Measurements from ENCODE around the gene LILRA5.
"Not testable (repeated sequence)": the region's sequence is repeated elsewhere in the genome, so short reads cannot be mapped to it uniquely, and the experiment has no call there.

LILRA5 gene

DNA sequence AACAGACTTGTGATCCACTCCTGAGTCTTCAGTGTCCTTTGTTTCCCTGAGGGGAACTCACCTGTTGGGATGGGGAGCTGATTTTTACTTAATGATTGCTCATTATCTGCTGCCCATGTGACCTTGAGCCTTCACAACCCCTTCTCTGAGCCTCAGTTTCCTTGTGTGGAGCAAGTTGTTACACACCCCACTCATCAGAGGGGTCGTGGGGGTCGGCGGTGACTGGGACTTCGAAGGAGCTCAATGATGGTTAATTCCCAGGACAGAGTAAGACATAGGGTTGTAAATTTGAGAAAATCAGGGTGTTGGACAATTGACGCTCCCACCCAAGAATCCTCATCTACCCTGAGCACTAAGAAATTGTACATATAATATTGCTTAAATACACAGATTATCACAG, 13.5 kb downstream of the LILRA5 start:
- DNase-seq = no peak

DNA sequence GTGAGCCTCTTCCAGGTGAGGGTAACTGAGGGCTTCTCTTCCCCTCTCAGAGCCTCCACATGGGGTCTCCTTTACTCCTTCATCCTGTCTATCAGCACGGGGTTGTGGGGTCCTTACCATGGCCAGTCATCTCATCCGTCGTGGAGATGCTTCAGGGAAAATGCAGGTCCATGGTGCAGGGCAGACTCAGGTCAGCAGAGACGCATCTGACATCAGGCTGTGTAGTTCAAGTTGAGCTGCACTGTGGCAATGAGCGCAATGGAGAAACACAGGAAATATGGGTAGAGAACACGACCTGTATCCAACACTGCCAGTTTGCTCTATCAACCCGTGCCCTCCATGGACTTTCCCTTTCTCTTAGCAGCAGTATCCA, 13.9 kb downstream of the LILRA5 start:
- DNase-seq = no peak

DNA sequence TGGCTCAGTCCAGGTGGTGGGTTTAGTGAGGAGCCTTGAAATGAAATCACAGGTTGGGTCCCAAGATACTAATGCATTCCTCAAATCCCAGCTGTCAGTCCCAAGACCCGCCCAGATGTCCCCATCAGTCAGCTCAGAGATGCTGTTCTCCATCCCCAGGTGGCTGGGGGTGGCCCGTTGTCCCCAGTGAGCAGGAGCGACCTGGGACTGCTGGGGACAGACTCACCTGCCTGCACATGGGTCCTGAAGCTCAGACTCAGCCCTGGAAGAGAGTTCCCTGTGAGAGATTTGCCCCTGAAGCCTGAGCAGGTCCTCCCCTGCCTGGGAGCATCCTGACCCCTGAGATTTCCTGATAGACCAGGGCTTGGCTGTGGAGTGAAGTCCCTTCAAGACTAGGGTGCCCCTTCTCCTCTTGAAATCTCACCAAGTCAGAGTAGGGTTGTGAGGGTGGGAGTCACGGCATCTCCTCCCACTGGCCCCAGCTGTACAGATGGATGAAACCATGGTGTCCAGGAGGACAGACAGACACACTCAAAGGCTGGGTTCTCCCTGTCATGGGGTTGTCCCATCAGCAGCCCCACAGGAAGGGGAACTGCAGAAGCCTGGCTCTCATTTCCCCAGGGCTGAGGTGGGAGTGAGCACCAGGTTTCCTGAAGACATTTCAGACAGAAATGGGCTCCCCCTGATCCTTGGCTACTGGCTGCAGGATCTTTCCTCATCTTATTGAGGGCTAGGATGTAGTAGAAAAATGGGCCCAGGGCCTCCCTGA, 14.4 kb downstream of the LILRA5 start:
- no peak for DNase-seq

DNA sequence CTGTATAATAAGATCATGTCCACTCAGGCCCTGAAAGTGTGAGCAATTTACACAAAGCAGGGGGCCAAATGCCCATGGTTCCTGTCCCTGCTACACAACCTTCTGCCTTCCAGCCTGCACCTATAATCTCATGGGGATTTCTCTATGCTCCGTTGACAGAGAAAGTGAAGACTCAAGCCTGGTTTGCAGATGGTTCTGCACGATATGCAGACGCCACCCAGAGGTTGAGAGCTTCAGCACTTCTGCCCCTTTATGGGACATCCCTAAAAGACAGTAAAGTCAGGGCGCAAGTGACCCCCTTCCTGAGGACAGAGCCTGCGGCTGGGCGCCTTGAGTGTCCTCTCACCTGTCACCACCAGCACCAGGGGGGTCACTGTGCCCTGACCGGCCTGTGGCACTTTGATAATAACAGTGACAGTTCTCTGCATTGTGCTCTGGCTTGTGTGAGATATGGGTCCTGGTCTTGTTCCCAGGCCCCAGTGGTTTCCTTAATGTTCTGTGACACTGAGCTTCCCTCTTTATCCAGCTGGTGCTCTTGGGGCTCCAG, 15.1 kb downstream of the LILRA5 start:
- no peak for DNase-seq

DNA sequence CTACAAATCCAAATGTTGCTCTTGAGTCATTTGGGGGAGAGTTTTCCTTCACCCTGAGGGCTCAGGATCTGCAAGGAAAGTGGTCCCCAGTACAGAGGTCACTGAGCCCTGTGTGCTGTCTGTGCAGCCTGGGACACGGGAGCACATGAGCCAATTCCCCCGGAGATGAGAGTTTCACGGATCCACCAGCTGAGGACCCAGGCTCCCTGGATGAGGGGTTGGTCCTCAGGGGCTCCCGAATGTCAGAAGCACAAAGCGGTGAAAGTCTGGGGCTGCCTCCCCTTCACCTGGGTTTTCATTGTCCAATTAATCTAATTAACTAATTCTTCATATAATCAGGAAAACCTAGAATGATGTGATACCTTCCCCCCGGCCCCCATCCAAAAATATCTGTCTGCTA, 18.4 kb downstream of the LILRA5 start:
- DNase-seq = no peak

DNA sequence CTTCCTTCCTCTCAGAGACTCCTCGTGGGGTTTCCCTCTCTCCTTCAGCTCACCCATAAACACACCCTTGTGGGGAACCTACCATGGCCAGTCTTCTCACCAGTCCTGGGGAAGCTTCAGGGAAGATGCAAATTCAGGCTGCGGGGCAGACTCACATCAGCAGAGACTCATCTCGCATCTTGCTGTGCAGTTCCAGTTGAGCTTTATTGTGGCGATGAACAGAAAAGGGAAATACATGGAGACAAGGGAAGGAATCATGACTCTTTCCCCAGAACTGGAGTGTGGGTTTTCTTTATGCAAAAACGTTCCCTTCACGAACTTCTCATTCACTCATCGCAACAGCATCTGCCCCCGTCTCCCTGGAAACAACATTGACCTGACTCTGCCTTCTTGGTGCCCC, 23.8 kb downstream of the LILRA5 start:
- not testable (repeated sequence) for DNase-seq

DNA sequence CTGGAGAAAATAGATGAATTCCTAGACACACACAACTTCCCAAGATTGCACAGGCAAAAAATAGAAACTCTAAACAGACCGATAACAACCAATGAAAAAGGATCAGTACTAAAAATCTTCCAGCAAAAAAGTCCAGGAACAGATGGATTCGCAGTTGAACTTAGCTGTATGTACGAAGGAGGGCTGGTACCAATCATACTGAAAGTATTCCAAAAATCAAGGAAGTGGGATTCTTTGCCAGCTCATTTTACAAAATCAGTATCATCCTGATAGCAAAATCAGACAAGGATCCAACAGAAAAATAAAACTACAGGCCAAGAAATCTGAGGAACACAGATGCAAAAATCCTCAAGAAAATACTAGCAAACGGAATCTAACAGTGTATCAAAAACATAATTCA, 25.5 kb downstream of the LILRA5 start:
- no peak for DNase-seq

DNA sequence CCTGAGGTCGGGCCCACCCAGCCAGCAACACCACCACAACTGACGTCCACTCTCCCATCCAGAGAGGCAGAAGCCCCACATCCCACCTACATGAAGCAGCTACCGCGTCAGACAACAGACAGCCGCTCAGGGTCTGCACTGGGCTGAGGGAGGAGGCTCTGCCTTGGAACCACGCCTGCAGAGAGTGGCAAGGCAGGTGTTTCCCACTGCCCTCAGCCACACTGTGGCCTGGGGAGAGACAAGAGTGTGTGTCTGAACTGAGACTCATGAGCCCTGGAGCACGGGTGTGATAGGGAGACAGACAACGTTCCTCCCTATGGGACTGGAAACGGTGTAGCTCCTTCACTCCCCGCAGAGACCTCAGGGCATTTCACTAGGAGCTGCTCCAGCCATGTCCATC, 26.7 kb downstream of the LILRA5 start:
- not testable (repeated sequence) for DNase-seq

DNA sequence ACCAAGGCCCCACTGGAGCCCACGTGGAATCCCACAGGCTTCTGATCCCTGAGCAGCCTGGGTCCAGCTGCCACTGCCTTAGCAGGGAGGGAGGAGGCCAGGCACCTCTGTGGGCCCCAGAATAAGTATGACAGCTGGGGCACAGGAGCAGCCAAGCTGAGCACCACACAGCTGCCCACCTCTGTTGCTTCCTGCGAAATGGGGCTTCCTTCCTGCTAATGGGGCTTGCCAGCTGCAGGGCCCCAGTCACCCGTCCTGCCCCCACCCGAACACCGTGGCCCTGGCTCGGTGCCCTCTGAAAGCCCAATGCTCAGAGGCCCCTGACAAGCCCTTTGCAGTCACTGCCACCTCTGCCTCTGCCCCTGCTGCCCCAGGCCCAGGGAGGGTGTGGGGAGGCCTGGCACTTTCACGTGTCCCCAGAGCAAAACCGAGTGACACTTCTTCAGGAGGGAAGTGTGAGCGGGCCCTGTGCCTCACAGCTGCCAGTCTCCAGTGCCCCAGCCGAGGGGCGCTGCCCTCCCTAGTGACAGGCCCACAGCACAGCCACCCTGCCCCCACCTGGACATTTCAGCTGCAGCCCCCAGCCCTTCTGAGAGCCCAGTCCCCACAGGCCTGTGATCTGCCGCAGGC, 27.4 kb downstream of the LILRA5 start:
- DNase-seq = not testable (repeated sequence)

DNA sequence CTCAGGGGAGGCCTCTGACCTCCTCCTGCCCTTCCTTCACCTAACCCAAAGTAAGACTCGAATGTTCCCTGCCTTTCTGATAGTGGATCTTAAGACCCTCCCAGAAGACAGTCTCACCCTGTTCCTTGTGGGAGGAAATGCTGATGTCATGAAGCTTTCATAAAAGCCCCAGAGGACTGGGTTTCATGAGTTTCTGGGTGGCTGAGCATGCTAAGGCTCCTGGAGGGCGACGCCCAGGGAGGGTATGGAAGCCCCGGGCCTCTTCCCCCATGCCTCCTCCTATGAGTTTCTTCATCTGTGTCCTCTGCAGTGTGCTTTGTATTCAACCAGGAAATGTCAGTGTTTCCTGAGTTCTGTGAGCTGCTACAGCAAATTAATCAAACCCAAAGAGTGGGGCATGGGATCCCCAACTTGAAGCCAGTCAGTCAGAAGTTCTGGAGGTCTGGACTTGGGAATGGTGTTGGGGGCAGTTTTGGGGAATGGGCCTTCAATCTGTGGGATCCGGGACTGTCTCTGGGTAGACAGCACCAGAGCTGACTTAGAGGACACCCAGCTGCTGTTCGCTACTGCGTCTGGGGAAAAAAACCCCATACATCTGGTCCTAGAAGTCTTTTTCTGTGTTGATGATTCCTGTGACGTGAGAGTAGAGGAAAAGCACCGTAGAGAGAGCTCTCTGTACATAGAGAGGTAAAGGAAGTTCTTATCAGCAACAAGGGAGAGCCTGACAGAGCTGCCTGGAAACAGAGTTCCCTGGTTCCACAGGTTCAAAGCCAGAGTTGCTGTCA, 30.1 kb downstream of the LILRA5 start:
- DNase-seq = no peak

DNA sequence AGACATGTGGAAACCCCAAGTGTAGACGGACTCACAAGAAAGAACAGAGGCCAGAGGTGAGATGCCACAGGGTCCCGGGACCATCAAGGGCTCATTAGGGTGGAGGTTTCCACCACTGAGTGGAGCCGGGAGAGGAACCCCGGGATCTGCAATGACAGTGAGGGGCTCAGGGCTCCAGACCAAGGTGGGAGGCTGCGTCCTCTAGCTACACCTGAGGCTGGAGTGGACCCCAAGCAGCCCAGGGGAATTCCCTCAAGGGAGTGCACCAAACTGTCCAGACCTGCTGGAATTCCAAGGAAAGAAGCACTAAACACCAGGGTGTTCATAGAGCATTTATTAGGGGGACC, 31.3 kb downstream of the LILRA5 start:
- DNase-seq = not testable (repeated sequence)

DNA sequence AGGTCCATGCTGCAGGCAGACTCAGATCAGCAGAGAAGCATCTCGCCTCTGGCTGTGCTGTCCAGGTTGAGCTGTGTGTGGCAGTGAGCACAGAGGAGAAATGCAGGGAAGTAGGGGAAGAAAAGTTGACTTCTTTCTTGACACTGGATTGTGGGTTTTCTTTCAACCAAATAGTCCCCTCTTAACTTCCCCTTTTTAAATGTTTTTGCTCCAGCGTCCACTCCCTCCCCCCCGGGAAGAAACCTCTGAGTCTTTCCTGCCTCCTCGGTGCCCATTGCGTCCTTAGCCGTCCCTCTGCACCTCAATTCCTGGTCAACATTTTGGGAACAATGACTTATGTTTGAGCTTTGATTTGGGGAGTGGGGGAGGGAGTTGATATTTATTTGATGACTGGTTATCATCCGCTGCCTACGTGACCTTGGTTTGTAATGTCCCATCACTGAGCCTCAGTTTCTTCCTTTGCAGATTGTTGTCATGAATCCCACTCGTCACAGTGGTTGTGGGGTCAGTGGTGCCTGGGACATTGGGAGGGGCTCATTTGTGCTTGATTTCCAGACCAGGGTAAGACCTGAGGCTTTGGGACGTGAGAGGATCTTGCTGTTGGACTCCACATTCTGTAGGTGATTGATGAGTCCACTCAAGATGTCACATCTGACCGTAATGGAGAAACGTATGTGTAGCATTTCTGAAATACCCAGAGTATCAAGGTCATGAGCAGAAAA, 31.8 kb downstream of the LILRA5 start, which contains the start of gene LILRB2:
Gene LILRB2, minus strand, starts transcription at position 104 of the 722 bp plus-strand sequence. CDS start 614 bp downstream, outside the sequence.
- no peak for DNase-seq

DNA sequence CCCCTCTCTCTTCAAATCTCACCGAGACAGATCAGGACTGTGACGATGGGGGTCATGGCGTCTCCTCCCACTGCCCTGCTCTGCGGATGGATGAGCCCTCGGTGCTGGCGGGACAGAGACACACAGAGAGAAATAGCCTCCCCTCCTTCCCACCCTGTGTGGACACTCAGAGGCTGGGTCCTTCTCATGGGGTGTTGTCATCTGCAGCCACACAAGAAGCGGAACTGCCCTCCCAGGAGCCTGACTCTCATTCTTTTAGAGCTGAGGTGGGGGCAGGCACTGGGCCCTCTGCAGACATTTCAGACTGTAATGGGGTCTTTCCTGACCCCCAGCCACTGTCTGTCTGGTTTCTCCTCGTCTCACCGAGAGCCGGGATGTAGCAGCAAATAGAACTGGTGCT, 32.5 kb downstream of the LILRA5 start:
- not testable (repeated sequence) for DNase-seq

DNA sequence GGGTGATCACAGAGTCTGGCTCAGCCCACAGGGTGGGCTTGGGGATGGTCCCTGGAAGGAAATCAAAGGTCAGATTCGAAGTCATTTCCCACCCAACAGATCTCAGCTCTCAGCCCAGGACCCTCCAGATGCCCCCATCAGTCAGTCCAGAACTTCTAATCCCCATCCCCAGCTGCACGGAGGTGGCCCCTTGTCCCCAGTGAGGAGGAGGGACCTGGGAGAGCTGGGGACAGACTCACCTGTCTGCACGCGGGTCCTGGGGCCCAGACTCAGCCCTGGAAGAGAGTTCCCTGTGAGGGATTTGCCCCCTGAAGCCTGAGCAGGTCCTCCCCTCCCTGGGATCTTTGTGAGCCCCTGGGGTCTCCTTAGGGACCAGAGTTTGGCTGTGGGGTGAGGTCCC, 32.9 kb downstream of the LILRA5 start:
- not testable (repeated sequence) for DNase-seq

DNA sequence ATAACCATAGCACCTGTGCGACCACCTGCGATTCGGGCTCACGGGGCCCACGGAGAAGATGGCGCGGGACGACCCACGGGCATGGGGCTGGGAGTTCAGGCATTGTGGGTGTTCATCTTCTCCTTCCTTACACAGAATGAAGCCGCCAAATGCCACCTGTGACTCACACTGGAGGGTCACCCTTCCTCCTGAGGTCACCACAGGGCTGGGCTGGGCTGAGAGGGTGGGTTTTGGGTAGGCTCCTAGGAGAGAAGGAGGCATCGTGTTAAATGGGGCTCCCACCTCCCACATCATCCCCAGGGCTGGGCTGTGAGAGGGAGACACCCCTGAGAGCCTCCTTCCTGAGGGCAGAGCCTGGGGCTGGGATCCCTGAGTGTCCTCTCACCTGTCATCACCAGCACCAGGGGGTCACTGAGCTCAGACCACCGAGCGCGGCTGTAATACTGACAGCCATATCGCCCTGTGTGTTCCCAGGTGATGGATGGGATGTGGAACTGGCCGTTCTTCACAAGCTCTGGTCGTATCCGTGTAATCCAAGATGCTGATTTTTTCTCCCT, 33.5 kb downstream of the LILRA5 start:
- DNase-seq = no peak

DNA sequence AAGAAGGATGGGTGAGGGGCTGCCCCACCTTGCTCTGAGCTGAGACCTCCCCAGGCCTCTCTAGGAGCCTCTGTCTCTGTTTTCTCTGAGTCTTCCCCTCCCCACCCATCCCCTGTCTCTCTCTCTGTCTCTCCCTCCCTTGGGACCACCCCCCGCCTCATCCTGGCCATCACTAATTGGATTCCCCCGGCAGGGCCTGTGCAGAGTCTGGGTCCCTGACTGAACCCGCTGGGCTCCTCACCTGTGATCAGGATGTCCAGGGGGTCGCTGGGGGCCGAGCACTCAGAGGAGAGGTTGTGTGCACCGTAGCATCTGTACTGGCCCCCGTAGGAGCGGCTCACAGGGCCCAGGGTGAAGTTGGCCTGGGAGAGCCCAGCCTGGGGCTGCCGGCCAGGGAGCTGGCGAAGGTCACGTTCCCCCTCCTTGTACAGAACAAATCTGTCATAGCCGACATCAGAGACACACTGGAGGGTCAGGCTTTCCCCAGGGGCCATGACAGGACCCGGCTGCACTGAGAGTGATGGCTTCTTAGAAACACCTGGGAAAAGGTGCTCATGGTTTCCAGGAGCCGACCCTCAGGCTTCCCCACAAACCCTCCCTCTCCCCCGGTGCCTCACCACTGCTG, 34.3 kb downstream of the LILRA5 start:
- DNase-seq = not testable (repeated sequence)

DNA sequence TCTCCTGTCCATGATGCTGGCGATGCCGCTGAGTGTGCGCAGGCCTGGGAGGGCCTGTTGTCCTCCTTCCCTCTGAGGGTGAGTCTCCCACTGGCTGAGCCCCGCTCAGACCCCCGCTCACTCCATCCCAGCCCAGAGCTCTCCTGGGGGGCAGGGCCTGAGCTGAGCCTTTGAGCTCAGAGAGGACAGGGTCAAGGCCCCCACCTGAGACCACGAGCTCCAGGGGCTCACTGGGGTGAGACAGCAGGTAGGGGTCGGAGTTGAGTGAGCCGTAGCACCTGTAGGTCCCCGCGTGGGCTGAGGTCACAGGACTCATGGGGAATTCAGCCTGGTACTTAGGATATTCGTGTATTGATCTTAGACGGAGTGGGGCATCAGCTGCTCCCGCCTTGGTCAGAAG, 34.9 kb downstream of the LILRA5 start:
- DNase-seq = not testable (repeated sequence)

DNA sequence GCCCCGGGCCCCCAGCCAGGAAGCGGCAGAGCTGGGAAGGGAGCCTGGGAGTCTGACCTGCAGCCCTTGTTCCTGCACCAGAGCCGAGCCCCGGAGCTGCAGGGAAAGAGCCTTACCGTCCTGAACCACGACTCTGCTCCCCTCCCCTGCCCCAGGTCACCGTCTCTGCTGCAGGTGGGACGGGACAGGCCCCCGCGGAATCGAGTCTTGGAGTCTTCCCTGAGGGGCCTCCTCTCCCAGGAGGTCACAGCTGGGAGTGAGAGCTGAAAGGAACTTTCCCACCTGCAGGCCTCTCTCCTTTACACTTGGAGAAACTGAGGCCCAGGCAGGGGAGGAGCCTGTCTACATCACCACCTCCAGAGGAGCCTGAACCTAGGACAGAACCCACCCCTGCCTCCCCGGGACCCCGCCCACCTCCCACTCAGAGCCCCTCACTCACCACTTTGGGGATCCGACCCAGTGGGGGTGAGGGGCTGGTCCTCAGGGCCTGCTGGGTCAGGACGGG, 35.8 kb downstream of the LILRA5 start:
- DNase-seq = not testable (repeated sequence)

DNA sequence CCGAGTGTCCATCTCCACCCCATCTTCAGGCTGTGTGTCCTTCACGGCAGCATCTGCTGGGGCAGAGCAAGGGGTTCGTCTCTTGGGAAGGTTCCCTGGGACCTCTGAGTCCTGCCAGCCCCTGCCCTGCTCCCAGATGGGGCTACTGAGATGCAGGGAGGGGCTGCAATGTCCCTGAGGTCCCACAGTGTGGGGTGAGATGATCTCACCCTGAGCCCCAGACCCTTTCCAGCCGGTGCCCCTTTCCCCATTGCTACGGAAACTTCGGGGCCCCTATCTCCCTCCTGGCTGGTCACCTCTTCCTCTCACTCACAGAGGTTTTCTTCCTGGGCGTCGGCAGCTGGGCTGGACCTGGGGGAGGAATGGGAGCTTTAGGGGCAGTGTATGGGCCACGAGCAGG, 37.0 kb downstream of the LILRA5 start:
- no peak for DNase-seq

DNA sequence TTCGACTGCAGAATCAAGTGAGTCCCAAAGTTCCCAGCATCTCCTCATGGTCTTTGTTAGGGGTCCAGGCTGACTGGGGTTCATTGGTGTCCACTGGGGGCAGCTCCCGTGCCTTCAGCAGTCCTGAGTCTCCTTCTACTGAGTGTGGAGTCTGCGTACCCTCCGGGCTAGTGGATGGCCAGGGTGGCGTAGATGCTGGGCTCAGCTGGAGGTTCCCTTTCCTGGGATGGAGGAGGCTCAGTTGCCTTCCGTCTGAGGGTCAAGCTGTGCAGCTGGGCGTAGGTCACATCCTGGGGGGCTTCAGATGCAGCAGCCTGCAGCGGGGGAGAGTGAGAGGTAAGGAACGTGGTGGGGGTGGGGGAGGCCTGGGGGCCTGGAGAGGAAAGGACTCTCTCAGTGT, 38.5 kb downstream of the LILRA5 start:
- not testable (repeated sequence) for DNase-seq

DNA sequence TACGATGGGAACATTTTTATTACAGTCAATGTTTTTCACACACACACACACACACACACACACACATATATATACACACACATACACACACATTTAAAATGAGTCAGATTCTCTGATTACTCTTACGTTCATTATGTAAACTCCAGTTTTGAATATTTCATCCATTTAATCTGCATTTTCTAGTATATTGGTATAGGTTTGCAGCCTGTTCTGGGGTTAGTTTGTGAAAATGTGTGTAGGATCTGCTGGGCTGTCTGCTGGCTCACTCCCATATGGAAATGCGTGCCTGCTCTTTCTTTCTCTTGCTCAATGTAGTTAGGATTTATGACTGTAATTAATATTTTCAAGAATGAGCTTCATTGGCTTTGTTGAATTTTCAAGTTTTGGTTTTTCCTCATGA, 39.1 kb downstream of the LILRA5 start:
- DNase-seq = no peak

DNA sequence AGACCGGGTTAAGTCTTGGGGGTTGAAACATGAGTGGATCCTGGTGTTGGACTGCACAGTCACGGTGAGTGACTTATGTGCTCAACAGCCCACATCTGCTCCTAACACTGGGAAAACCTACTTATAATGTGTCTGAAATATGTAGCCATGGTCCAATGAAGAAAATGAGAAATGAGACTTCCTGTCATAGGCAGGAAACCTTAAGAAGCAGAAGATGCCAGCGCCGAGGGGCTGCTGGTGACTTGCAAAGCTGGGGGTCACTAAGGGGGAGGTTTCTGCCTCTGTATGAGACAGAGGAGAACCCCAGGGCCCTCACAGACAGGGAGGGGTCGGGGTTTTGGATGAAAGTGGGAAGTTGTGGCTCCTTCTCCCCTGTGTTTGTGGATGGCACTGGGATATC, 40.8 kb downstream of the LILRA5 start:
- not testable (repeated sequence) for DNase-seq
